NCI-H345 treated with DMSO at 0.1 percent for 48 hours (cell line): ENCODE data around the gene TRPV5.

Experiments used
- DNase-seq: peaks from one replicate; lab custom pipeline; 2025; ENCODE audit not compliant: unreplicated experiment; lab: John Stamatoyannopoulos, UW

TRPV5 gene

DNA sequence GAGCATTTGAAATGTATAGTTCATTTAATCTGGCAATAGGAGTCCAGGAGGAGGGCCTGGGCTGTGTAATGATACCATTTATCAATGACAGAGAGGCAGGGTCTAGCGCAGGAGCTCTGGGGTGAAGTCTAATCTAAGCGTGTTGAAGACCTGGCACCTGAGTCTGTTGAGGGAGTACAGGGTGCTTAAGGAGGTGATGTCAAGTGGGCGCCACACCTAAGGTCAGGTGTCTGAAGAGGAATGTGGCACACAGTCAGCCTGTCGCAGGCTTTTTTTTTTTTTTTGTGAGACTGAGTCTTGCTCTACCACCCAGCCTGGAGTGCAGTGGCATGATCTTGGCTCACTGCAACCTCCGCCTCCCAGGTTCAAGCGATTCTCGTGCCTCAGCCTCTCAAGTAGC lies 8.0 kb upstream of the TRPV5 start:
- DNase-seq: no peak

DNA sequence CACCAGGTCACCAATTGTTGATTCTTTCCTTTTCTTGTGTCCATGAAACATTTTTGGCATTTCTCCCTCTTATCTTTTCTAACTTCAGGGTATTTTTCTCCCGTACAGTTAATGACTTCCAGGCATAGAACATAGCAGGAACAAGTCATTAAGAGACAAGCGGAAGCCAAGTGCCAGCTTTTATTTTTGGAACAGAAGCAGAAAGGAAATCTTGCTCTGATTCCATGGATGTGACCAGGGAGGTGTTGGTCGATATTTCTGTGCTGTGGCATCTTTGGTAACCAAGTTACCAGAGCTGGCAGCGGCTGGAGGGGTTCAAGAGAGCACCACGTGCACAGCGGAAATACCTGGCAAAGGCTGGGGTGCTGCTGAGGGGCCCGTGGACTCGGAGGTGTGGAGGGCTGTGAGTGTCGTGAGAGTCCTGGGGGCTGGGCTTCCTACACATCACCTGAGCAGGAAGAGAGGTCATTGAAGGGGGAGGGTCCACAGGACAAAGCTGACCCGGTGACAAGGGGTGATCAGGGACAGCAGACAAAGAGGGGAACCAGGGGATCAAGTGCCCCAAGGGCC lies 7.5 kb upstream of the TRPV5 start:
- no peak for DNase-seq

DNA sequence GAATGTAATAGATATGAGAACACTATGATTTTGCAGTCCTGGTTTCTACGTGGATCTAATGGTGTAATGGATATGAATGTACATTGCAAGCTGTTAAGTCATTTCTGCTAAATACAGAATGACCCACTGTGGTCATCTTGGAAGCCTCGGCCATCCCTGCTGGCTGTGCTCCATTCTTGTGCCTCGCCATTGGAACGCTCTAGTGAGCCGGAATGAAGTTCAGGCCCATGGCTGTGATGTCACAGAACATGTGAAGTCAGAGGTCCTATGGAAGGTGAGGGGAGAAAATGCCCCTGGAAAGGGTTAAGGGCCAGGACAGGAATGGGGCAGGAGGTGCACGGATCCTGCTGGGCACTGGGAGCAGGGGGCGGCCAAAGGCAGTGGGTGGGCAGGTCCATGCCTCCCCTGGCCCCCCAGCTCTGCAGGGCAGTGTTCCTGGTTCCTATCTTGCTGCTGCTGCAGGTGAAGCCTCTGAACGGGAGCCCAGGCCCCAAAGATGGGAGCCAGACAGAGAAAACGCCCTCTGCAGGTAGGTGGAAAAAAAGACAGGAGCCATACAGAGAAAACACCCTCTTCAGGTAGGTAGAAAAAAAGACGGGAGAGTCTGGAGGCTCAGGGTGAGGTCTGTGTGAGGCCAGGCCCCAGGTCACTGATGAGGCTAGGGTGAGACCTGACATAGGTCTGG lies 5.8 kb upstream of the TRPV5 start, which contains the start of gene LLCFC1:
TSS of gene LLCFC1 (plus strand) at position 259 of the 685 bp plus-strand sequence. CDS start at position 397, 138 bp downstream.
- no peak for DNase-seq

DNA sequence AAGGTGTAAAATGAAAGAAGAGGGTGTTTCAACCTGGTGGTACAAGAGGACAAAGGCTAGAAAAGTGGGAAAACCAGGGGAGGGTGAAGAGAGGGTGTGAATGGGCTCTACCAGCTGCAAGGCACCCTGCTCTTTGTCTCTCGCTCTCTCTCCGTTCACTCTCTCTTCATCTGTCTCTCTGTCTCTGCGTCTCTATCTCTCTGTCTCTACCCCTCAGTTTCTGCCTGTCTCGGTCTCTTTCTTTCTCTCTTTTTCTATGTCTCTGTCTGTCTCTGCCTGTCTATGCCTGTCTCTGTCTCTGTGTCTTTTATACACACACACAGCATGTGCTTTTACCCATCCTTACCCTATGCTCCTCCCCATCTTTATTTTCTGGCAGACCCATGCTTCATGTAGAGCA lies 5.1 kb upstream of the TRPV5 start:
- no peak for DNase-seq

DNA sequence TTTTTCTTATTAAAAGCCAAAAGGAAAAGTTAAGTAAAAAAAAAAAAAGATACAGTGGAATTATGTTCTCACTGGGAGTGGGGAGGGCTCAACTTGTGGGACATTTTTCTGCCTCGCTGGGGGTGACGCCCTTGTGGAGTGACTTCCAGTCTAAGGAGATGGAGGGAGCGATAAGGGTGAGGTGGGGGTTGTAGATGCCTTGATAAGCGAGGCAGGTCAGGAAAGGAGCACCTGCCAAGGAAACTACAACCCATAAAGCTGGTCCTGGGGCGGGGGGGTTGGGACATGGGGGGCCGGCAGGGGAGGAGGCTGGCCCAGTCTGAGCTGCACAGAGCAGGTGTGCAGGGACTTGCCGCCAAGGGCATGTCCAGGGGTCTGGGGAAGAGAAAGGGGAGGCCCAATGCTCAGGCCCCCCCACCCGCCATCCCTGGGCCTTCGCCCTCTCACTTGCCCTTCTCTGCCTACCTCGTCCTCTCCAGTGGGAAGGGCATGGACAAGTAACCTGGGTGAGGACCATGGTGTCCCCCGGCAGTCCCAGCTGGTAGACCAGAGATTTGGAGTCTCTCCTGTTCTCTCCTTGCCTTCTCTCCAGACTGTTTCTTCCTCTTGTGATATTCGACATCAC lies 2.5 kb upstream of the TRPV5 start:
- no peak for DNase-seq

DNA sequence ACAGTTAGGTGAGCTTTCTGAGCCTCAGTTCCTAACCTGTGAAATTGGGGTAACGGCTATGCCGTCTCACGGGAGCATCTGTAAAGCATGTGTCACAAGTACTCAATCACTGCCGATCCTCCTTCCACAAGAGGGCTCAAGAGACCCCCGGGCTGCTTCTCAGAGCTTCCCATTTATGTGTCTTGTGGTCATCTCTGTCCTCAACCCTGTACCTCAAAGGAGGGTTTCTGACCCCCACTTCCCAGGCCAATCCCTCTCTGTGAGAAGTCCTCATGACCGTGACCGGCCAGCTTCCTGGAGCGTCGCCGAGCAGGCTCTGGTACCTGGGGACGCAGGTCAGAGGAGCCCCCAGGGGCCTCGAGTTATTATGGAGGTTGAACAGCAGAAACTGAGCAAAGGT lies 510 bp upstream of the TRPV5 start:
- no peak for DNase-seq

DNA sequence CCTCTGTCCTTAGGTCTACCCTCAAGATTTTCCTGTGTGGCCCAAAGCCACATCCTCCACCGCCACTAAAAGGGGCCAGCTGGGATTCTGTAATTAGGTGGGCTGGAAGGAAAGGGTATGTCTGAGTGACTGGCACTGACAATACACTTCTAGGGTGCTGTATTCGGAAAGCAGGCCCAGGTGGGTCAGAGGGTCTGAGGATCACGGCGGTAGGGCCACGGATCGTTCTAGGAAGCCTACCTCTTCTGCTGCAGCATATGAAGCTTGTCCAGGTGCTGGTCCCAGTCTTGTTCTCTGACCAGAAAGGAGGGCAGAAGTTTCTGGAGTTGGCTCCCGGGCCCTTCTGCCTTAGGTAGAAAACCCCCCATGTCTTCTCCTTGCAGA lies 462 bp downstream of the TRPV5 start:
- DNase-seq: no peak

DNA sequence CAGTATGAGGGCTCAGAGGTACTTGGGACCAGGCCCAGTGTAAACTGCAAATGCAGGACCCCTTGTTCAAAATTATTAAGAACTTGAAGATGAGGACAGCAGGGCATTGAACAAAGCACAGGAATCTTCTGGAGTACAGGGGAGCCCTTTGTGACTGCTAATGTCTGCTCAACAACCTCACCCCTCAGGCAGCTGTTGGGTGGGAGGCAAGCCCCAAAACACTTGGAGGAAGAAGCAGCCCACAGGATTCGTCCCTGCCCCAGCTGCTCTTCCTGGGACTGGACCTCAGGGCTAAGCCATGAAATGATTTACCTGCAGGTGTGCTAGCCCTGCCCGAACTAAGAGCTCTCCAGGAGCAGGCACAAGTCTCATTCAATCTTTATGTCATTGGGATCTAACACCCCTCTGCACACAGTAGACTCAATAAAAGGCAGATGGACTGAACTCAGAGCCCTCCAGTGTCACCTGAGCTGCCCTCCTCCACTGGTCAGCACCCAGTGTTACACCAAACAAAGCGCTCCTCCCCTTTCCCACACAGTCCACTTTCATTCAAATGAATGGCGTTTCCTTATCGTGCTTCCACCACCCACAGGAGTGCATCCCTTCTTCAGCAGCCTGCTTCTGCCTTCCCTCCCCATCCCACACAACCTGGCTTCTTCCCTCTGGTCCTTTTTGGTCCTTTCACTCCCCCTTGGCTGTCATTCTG lies 1.0 kb downstream of the TRPV5 start:
- no peak for DNase-seq

DNA sequence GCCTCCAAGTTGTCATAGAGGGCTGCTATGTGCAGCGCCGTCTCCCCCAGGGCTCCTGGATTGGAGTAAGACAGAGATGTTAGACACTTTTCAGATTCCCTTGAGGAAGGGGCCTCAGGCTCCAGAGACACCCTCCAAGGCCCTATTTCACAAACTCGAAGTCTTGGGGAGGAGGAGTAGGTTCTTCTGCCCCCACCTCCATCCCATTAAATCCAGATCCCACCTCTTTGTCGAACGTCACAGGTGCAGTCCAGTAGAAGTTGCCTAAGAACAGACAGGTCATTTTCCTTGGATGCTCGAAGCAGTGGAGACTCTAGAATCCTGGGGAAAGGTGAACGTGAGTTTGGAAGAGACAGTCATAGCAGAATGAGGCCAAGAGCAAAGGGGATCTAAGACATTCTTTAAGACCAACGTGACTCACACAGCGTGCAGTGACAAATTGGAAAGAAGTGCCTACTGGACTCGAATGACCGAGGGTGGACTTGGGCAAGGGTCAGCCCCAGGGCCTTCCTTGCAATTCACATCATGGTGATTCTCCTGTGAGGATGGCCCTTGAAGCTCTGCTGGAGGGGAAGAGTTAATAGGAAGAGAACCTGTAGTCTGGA lies 3.3 kb downstream of the TRPV5 start:
- no peak for DNase-seq

DNA sequence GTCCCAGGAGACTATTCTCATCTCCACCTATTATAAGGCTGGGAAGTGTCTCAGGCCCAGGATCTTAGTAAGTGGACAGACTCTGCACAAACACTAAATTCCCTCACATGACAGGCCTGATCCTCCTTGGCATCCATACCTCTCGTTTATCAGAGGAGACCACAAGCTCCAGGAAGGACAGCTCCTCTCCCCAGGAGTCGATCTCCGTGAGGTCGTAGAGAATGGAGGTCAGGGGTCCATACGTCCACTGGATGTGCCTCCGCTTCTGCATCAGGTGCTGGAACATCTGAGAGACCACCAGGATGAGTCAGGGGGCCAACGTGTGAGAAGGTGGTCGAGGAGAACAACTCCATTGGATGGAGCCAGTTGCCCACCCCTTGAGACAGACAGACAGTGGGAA lies 5.6 kb downstream of the TRPV5 start:
- DNase-seq: no peak

DNA sequence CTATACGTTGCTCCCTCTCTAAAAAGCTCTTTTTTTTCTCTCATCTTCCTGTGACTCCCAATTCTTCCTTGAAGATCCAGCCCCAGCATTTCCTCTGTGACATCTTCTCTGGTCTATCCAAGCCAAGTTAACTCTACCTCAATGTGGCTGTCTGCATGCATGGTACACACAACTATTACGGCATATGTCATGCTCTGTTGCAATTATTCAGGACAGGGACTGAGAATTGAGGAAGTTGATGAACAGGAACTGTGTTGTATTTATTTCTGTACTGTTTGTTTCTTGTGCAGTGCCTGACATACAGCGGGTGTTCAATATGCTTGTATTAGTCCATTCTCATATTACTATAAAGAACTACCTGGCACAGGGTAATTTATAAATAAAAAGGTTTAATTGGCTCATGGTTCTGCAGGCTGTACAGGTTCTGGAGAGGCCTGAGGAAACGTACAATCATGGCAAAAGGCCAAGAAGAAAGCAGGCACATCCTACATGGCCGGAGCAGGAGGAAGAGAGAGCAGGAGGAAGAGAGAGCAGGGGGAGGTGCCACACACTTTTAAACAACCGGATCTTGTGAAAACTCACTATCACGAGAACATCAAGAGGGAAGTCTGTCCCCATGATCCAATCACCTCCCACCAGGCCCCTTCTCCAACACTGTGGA lies 6.3 kb downstream of the TRPV5 start:
- no peak for DNase-seq

DNA sequence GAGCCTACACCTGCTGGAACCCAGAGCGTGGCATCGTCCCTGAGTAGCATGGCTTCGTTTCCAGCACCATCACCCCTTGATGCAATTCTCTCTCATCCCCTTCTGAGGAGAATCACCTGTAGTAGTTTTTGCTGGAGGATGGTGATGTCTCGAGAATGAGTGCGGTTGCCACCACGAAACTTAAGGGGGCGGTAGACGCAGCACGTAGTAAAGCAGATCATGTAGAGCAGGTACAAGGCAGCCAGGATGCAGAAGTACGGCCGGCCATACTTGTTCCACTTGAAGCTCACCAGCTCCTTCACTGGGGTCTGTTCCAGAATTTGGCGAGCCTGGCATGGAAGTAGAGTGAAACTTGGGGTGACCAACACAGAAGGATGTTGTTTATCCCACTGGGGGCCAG lies 8.1 kb downstream of the TRPV5 start:
- DNase-seq: no peak

DNA sequence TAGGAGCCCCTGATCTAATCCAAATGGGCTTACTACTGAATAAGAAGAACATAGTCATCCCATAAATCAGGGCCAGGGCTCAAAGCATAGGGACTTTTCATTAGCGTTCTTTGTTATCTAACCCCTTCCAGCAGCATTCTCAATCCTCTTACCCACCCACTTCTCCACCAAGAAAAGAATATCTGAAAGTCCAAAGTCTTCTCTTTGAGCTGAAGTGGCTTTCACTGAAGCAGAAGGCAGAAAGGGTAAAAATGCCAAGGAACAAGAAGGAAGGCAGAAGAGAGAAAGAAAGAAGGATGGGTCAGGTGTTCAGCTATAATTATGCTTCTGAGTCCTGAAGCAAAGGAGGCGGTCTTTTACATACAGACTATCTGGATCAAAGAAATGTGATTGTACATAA lies 10.2 kb downstream of the TRPV5 start:
- DNase-seq: no peak

DNA sequence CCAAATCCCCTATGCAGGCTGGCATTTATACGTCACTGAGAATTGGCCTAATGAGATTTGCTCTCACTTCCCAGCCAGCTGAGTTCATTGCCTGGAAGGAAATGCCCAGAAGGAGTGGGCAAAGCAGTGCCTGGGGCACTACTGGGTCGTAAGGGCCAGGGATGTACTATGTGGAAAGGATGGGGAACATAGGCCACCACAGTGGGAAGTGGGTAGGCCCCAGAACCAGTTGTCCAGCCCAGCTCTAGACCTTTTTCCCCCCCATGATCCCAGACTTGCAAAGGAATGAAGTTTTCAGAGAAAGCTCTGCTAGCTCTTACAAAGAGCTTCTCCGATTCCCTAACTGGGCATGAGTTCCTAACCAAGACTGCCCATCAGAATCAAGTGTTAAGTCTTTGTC lies 13.9 kb downstream of the TRPV5 start:
- DNase-seq: no peak

DNA sequence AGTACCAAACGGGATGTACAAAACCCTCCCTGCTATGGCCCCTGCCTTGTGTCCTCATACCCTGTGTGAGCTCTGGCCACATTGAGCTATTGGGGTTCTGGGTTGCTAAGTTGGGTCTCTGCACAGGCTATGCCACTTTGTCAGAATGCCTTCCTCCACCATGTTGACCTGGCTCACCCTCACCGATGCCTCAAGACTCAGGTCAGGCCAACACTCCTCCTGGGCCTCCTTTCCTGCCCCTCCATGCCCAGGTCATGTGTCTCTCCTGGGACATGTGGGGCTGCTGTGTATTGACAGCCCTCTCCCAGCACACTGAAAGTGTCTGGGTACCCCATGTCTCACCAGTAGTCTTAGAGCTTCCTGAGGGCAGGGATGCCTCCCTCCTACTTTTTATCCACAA lies 14.6 kb downstream of the TRPV5 start:
- no peak for DNase-seq

DNA sequence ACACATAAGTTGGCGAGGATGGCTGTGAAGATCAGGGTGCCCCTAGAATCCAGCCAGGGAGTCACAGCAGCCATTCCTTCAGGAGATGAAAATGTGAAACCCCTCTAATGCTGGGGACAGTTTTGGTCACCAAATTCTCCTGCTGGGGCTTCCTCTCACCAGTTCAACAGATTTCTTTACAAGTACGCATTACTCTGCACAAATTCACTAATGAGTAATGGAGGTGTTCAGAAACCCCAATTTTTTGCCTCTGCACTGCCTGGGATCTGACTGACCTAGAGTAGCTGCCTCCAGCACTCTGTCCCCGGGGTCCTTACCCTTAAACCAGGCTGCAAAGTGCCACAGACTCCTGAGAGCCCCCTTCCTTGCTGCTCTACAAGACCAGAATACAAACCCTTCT lies 16.1 kb downstream of the TRPV5 start:
- DNase-seq: no peak

DNA sequence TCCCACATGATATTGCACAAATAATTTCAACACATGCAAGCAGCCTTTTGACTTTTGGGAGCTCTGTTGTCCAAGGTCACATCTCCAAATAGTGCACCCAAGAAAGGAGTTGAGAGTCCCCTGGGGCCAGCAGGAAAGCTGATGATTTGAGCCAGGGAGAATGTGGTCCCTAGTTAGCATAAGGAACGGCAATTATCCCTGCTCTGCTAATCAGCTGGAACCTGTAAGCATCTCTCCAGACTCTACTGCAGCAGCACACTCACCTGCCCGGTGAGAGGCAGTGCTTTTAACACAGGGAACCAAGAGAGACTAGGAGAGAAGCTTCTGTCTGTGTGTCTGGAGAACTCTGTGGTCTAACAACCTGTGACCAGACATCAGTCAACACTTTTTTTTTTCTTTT lies 17.0 kb downstream of the TRPV5 start:
- no peak for DNase-seq

DNA sequence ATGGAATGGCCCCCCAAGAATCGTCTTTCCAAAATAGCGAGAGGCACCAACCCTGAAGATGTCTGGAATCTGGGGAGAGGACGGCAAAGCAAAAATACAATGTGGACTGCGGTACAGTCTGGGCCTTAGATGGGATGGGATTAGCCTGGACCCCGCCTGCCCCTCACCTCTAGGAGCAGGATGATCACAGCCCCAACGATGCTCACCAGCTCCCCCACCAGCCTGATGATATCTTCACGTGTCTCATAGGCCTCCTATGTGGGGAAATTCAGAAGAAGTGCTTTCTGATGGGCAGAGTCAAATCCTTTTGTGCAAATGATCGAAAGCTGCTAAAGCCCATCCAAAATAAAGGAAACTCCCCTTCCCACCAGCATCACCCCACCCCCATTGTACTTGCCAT lies 18.2 kb downstream of the TRPV5 start:
- no peak for DNase-seq

DNA sequence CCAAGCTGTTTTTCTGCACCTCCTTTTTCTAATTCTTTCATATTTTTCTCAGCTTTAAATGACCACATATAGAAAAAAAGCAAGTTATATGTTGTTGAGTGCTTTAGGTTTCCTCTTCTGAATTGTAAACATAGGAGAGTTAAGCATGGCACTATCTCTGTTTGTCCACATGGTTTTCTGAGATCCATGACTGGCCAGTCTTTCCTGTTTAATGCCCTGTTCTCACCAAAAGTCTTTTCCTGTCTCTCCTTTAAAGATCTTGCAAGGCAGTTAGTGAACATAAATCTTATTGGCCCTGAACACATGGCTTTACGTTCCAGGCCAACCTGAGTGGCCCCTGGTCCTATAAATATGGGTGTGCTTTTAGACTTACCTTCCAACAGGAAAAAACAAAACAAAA lies 19.4 kb downstream of the TRPV5 start:
- DNase-seq: no peak

DNA sequence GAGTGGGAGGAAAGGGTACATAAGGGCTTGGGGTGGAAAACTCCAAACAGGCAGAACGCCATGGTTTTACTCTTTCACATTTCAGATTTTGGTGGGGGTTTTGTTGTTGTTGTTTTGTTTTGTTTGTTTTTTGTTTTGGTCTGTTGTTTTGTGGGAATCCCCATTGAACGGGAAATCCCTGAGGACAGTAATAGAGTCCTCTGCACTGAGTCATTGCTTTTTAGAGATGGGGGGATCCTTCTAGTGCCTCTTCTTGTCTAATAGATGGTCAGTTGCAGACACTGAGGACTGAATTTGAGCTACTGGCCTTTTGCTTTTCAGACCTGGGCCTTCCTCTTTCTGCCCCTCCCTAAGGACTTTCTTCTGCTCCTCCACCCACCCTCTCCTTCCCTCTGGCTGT lies 20.0 kb downstream of the TRPV5 start:
- no peak for DNase-seq

DNA sequence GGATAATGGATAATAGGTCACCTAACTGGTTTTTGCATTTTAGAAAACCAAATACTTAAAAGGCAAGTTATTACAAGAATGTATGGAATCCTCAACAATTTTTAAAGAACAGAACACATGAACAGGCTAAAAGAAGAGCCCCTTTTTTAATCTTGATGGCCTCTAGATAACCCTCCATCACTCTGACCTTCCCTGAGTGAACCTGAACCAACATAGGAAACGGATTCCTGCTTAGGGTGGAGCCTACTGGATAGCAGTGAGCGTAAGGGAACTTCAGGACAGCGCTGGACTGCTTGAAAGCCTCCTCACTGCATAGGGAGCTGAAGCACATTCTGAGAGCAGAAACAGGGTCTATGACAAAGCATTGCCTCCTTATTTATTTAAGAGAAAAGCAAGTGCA lies 20.5 kb downstream of the TRPV5 start:
- no peak for DNase-seq
